Keratinocyte (primary cell): ENCODE results near the gene STAC.

ENCODE experiments used
- CTCF ChIP-seq, 3 experiments: IDR thresholded peaks in 1 of 3; conservative IDR thresholded peaks in 1 of 3; optimal IDR thresholded peaks in 1 of 3; 2 replicates in 2 of 3; 3 replicates in 1 of 3; pipeline versions ENCODE3 to v1.5.1; 2011; ENCODE audit warnings: low read length in 3 of 3, mild to moderate bottlenecking in 3 of 3, moderate library complexity in 2 of 3, control low read depth in 1 of 3, inconsistent platforms in 1 of 3; ENCODE audit not compliant: insufficient read depth in 2 of 3; ENCODE audit errors: extremely low read depth in 1 of 3
- EZH2 ChIP-seq: IDR thresholded peaks from one replicate; pipeline ENCODE4 v1.6.1; 2012; ENCODE audit warnings: inconsistent platforms, mild to moderate bottlenecking, low read length, moderate library complexity

- TF ChIP-seq CTCF (optimal IDR thresholded peaks at IDR 0.05 in 1 of 3, IDR thresholded peaks at IDR 0.05 in 1 of 3, conservative IDR thresholded peaks at IDR 0.05 in 1 of 3; ENCODE audit: extremely low read depth in 1 of 3, insufficient read depth in 2 of 3, low read length in 3 of 3): no peak
- TF ChIP-seq EZH2: no peak
These were observed 20.8 kb downstream of the STAC start for GRCh38 chr3:36401056-36401455.
